NCI-H1436 treated with DMSO at 0.1 percent for 48 hours (cell line): ENCODE results near the gene G0S2.

ENCODE experiments used
- DNase-seq: peaks from one replicate; lab custom pipeline; 2025; lab: John Stamatoyannopoulos, UW

Gene G0S2

DNA sequence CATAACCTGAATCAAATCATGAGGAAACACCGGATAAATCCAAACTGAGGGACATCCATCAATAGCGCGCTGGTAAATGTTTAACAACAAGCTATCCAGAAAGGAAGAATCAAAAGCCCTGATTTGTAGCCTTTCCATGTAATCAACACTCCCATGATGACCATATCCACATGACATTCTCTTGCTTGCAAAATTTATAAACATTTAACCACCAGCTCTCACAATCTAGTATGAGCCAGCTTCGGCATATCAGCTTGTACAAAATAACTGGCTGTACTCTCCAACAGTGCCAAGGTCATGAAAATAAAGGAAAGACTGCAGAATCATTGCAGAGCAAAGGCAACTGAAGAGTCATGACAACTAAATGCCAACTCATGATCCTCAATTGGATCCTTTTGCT is 45.1 kb downstream of the G0S2 start:
- no peak for DNase-seq

DNA sequence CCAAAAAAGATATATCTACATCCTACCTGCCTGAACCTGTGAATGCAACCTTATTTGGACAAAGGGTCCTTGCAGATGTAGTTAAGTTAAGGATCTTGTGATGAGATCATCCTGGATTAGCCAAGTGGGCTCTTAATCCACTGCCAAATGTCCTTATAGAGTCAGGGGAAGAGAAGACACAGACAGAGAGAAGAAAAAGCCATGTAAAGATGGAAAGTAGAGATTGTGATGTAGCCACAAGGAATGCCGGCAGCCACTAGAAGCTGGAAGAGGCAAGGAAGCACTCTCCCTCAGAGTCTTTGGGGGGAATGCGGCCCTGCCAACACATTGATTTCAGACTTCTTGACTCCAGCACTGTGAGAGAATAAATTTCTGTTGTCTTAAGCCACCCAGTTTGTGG is 45.6 kb downstream of the G0S2 start:
- no peak for DNase-seq

DNA sequence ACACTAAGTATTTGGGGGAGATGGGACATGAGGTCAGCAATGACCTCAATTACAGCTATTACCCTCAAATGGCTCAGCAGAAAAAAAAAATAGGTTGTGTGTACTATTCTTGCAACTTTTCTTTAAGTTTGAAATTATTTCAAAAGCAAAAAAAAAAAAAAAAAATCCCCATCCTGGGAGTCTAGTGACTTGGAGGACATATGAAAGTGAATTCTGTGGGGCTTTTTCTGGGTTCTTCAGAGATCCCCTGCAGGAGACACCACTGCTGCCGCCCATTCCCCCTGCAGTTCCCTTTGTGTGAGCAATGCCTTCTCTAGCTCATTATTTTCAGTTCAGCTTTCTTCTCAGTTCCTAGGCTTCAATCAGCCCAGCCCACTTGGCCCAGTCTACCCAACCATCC is 46.1 kb downstream of the G0S2 start:
- no peak for DNase-seq

DNA sequence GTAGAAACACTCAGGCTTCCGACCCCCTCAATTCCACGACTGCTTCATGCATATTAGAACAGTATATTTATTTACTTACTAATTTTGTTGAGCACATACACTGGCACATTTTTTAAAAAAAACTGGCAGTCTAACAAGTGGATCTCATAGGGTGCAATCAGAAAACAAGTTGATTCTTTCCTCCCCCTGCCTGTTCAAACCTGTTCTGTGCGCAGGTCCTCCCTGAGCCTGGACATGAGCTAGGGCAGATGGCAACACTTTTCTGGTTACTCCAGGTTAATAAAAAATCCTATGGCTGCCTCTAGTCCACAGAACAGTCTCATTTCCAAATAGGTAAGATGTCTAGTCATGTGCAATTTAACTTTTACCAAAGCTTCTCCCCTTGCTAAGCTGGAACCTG is 48.1 kb downstream of the G0S2 start:
- no peak for DNase-seq

GRCh38 chr1:209723756-209724693 is 48.8 kb downstream of the G0S2 start:
- DNase-seq = no peak
